B cell (primary cell): ENCODE measurements around the gene DNMBP. TPM values are rescaled to one million over a fixed set of nuclear protein-coding genes. Genes with fewer than 3 reads are reported as not detected.
"Not testable (repeated sequence)": the region's sequence is repeated elsewhere in the genome, so short reads cannot be mapped to it uniquely, and the experiment has no call there.

Experiments
- ATAC-seq: fragments of 200-7000 bp; cut with Tn5 transposase; one replicate; pipeline ENCODE4 v1.10.0; 2021; ENCODE audit warnings: low read depth, mild to moderate bottlenecking, moderate number of reproducible peaks, moderate library complexity
- CTCF ChIA-PET: fragments of 350-600 bp; sonication (Branson Sonifier 250); formaldehyde crosslinking; loops from one replicate; lab custom pipeline; 2021; ENCODE audit warnings: antibody characterized with exemption, inconsistent platforms; lab: Charles Lee
- POLR2A ChIA-PET: fragments of 350-600 bp; sonication (Branson Sonifier 250); formaldehyde crosslinking; loops from one replicate; lab custom pipeline; 2021; ENCODE audit warnings: antibody characterized with exemption; lab: Charles Lee
- DNase-seq: peaks from one replicate; pipeline ENCODE4 v3.0.0; 2013
- H2AFZ ChIP-seq: 2 replicates; pipeline ENCODE4 v1.6.1; 2012; ENCODE audit warnings: mild to moderate bottlenecking, low read depth, low read length; ENCODE audit not compliant: insufficient read depth, poor library complexity, severe bottlenecking
- H3K27ac ChIP-seq, 2 donors: 1 replicate in 1 of 2; 2 replicates in 1 of 2; pipeline ENCODE4 v1.5.1; 2012 to 2013; ENCODE audit warnings: low read length in 2 of 2, mild to moderate bottlenecking in 2 of 2, moderate library complexity in 1 of 2
- H3K27me3 ChIP-seq, 4 experiments: fragments of 200-600 bp in 1 of 4; sonication (generic) in 1 of 4; replicated peaks in 1 of 4; 1 replicate in 2 of 4; 2 replicates in 2 of 4; pipeline versions ENCODE4 v1.6.1 to v1.7.0; 2013 to 2016; ENCODE audit warnings: low read length in 3 of 4, mild to moderate bottlenecking in 2 of 4, mixed read lengths in 1 of 4, moderate library complexity in 1 of 4; ENCODE audit not compliant: insufficient read depth in 4 of 4, control insufficient read depth in 3 of 4; ENCODE audit errors: control extremely low read depth in 1 of 4
- H3K36me3 ChIP-seq, 2 experiments: replicated peaks in 1 of 2; 1 replicate in 1 of 2; 2 replicates in 1 of 2; pipeline versions ENCODE4 v1.6.1 to v1.7.1; 2013; ENCODE audit warnings: low read length in 1 of 2; ENCODE audit not compliant: insufficient read depth in 2 of 2, control insufficient read depth in 1 of 2; ENCODE audit errors: control extremely low read depth in 1 of 2, extremely low read depth in 1 of 2
- H3K4me1 ChIP-seq, 2 donors: fragments of 200-600 bp in 1 of 2; sonication (generic) in 1 of 2; 1 replicate in 1 of 2; 2 replicates in 1 of 2; pipeline versions ENCODE4 v1.5.1 to v1.6.1; 2013 to 2017; ENCODE audit warnings: low read length in 2 of 2; ENCODE audit not compliant: control insufficient read depth in 2 of 2, insufficient read depth in 2 of 2
- H3K4me2 ChIP-seq: replicated peaks from 2 replicates; pipeline ENCODE3; 2012; ENCODE audit warnings: mild to moderate bottlenecking, low read depth, low read length; ENCODE audit not compliant: poor library complexity, severe bottlenecking
- H3K4me3 ChIP-seq, 5 experiments: fragments of 200-600 bp in 1 of 5; sonication (generic) in 1 of 5; 1 replicate in 3 of 5; 2 replicates in 2 of 5; pipeline versions ENCODE4 v1.5.1 to v1.7.0; 2011 to 2016; ENCODE audit warnings: low read length in 4 of 5, mild to moderate bottlenecking in 4 of 5, low read depth in 2 of 5, control low read depth in 1 of 5, moderate library complexity in 1 of 5; ENCODE audit not compliant: insufficient read depth in 1 of 5; ENCODE audit errors: control extremely low read depth in 1 of 5, extremely low read depth in 1 of 5
- H3K79me2 ChIP-seq: fragments of 200-600 bp; sonication (generic); one replicate; pipeline ENCODE4 v1.6.0; 2016; ENCODE audit warnings: low read length; ENCODE audit not compliant: control insufficient read depth, insufficient read depth
- H3K9ac ChIP-seq: fragments of 200-600 bp; sonication (generic); 2 replicates; pipeline ENCODE4 v1.6.1; 2017; ENCODE audit warnings: mild to moderate bottlenecking, low read length, moderate library complexity
- H3K9me3 ChIP-seq, 3 donors: one replicate each; pipeline versions ENCODE4 v1.6.1 to v1.7.1; 2013; ENCODE audit warnings: low read length in 2 of 3; ENCODE audit not compliant: control insufficient read depth in 2 of 3, insufficient read depth in 1 of 3; ENCODE audit errors: control extremely low read depth in 1 of 3
- H4K20me1 ChIP-seq: 2 replicates; pipeline ENCODE4 v1.6.0; 2012; ENCODE audit warnings: mild to moderate bottlenecking, low read length; ENCODE audit not compliant: insufficient read depth, control insufficient read depth, poor library complexity, severe bottlenecking
- H3K27ac Mint-ChIP-seq: one replicate; pipeline ENCODE4 v1.8.0; 2021; ENCODE audit warnings: mixed read lengths
- H3K27me3 Mint-ChIP-seq: one replicate; pipeline ENCODE4 v1.8.0; 2021; ENCODE audit warnings: mixed read lengths
- H3K4me1 Mint-ChIP-seq: one replicate; pipeline ENCODE4 v1.8.0; 2021; ENCODE audit warnings: mixed read lengths
- H3K4me3 Mint-ChIP-seq: one replicate; pipeline ENCODE4 v1.8.0; 2021; ENCODE audit warnings: mixed read lengths
- H3K9me3 Mint-ChIP-seq: one replicate; pipeline ENCODE4 v1.8.0; 2022; ENCODE audit warnings: mixed read lengths; ENCODE audit not compliant: insufficient read depth
- EZH2 ChIP-seq: IDR thresholded peaks from 2 replicates; pipeline ENCODE4 v1.6.1; 2012; ENCODE audit warnings: borderline replicate concordance, low read depth, mild to moderate bottlenecking, moderate library complexity, low read length; ENCODE audit not compliant: insufficient read depth, poor library complexity, severe bottlenecking
- WGBS: methylation state at CpG from one replicate; pipeline ENCODE4 v1.1.5; 2013; ENCODE audit warnings: missing lambda C conversion rate; ENCODE audit not compliant: insufficient coverage; 5-methylcytosine and 5-hydroxymethylcytosine counted together
- intact Hi-C: fragments of 100-400 bp; cut with micrococcal nuclease; formaldehyde crosslinking; loops from one replicate; pipeline ENCODE4 v1.10.0; 2022
- polyA plus RNA-seq: library from polyadenylated mRNA; depleted of rRNA; stranded (reverse); fragments of >200 nt; gene quantifications from 2 replicates; pipeline ENCODE4 v1.2.3, GENCODE V29; 2012
- total RNA-seq, 2 donors: library from RNA; stranded (reverse); fragments of 120-200 nt in 1 of 2; gene quantifications; 1 replicate in 1 of 2; 2 replicates in 1 of 2; pipeline versions ENCODE4 v1.2.3 to v1.2.4, GENCODE V29; 2013 to 2022
- TF ChIP-seq, protein P1 (sequence below): fragments of 200-600 bp; IDR thresholded peaks from one replicate; pipeline ENCODE4 v1.8.0; 2022; ENCODE audit warnings: antibody characterized with exemption, mild to moderate bottlenecking

DNMBP gene
- total and polyA plus RNA-seq, 2 donors (not counting 1 experiment from before 2014, with no cell fraction given) = 12.8 to 22.6 TPM

DNA sequence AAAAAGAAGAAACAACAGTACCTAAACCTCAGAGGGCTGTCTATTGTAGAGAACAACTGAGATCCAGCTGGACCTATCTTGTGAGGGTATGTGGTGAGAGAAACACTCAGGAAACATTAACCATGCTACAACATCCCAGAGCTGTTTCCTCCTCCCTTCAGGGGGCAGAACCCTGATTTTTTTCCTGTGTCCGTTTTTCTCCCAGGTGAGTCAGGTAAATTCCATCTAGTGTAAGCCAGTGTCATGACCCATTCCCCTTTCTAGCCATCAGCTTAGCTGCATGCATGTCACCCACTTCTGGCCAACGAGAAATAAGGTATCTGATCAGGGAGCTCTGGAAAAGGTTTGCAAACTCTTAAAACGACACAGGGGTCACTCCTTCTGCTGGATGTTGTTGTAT lies 103.8 kb downstream of the DNMBP start:
- Histone ChIP-seq H4K20me1 (no peaks in the 10 kb centered on the region), H3K27me3 (no peaks in the 10 kb centered on the region), H3K4me1 (no peaks in the 10 kb centered on the region), H3K79me2 (no peaks in the 10 kb centered on the region), H3K27ac (no peak overlapping the region), H3K9me3 (no peaks in the 10 kb centered on the region), H2AFZ (no peak overlapping the region), H3K4me3 (no peak overlapping the region), H3K36me3 (peaks cover 3 to 48% of the 10 kb centered on the region in 2 experiments), H3K9ac (no peak overlapping the region), H3K4me2 (no peak overlapping the region)
- no peak for TF ChIP-seq EZH2
- TF ChIP-seq, protein P1, sequence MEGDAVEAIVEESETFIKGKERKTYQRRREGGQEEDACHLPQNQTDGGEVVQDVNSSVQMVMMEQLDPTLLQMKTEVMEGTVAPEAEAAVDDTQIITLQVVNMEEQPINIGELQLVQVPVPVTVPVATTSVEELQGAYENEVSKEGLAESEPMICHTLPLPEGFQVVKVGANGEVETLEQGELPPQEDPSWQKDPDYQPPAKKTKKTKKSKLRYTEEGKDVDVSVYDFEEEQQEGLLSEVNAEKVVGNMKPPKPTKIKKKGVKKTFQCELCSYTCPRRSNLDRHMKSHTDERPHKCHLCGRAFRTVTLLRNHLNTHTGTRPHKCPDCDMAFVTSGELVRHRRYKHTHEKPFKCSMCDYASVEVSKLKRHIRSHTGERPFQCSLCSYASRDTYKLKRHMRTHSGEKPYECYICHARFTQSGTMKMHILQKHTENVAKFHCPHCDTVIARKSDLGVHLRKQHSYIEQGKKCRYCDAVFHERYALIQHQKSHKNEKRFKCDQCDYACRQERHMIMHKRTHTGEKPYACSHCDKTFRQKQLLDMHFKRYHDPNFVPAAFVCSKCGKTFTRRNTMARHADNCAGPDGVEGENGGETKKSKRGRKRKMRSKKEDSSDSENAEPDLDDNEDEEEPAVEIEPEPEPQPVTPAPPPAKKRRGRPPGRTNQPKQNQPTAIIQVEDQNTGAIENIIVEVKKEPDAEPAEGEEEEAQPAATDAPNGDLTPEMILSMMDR = no peak
- POLR2A ChIA-PET = no interaction called here
- H3K4me1 Mint-ChIP-seq = no peaks in the 10 kb centered on the region
- CTCF ChIA-PET = interaction anchor here (4.4 kb wide), 1 partner anchor 140 kb away, joined by 15 read pairs; no protein-coding TSS in a partner anchor
- WGBS = 96% methylated on average over 3 of the region's 3 CpGs
- no peaks in the 10 kb centered on the region for H3K27me3 Mint-ChIP-seq
- ATAC-seq (no peak), DNase-seq (no peak)
- H3K27ac Mint-ChIP-seq = no peak overlapping the region
- no peak overlapping the region for H3K4me3 Mint-ChIP-seq
- intact Hi-C loops = no loop called here
- no peaks in the 10 kb centered on the region for H3K9me3 Mint-ChIP-seq

DNA sequence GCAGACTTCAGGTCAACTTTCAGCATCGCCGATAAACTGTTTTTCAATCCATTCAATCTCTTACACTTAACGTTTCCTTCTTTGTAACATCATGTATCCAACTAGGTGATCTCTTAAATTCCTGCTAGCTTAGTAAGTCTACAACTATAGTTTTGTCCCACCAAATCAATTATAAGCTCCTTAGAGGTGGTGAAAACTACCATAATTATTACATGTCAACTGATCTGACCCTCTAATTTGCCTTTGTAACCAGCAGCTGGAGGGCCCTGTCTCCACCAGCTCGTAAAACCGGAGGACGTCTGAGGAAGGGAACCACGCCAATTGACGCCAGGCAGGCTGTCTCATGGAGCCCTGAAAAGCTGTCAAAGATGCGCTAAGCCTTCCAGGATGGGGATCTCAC lies 113.9 kb downstream of the DNMBP start:
- ChIA-PET POLR2A (no interaction called here), CTCF (interaction anchor here (1.3 kb wide), 1 partner anchor 114 kb away, joined by 3 read pairs; the partner anchor contains the start of gene DNMBP)
- 100% methylated on average over 5 of the region's 9 CpGs for WGBS
- Mint-ChIP-seq H3K4me3 (no peak overlapping the region), H3K27ac (no peak overlapping the region), H3K4me1 (no peaks in the 10 kb centered on the region), H3K9me3 (no peaks in the 10 kb centered on the region), H3K27me3 (no peaks in the 10 kb centered on the region)
- Histone ChIP-seq H3K27me3 (no peaks in the 10 kb centered on the region), H3K4me1 (no peaks in the 10 kb centered on the region), H3K4me3 (no peak overlapping the region), H3K9me3 (no peaks in the 10 kb centered on the region), H2AFZ (no peak overlapping the region), H3K9ac (no peak overlapping the region), H3K27ac (no peak overlapping the region), H3K36me3 (peaks cover 5 to 55% of the 10 kb centered on the region in 2 experiments), H4K20me1 (no peaks in the 10 kb centered on the region), H3K4me2 (no peak overlapping the region), H3K79me2 (no peaks in the 10 kb centered on the region)
- DNase-seq (no peak), ATAC-seq (no peak)
- TF ChIP-seq, protein P1 = no peak
- TF ChIP-seq EZH2 = no peak
- intact Hi-C loops = no loop called here

DNA sequence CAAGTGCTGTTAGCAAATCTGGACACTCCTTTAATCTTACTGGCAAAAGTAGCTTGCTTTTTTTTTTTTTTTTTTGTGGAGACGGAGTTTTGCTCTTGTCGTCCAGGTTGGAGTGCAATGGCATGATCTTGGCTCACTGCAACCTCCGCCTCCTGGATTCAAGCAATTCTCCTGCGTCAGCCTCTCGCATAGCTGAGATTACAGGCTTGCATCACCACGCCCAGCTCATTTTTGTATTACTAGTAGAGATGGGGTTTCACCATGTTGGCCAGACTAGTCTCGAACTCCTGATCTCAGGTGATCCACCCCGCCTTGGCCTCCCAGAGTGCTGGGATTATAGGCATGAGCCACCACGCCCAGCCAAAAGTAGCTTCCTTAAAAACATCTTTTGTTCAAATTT lies 114.7 kb downstream of the DNMBP start:
- POLR2A ChIA-PET, H3K4me1 Mint-ChIP-seq, H3K27me3 Mint-ChIP-seq, ATAC-seq, H3K27ac Mint-ChIP-seq, H3K4me2 ChIP-seq, H3K4me1 ChIP-seq, H3K9me3 Mint-ChIP-seq, DNase-seq, H3K27me3 ChIP-seq, H4K20me1 ChIP-seq, H2AFZ ChIP-seq, H3K79me2 ChIP-seq, H3K27ac ChIP-seq, H3K4me3 Mint-ChIP-seq, intact Hi-C loops, H3K9me3 ChIP-seq, H3K9ac ChIP-seq, H3K4me3 ChIP-seq: not testable (repeated sequence)
- H3K36me3 ChIP-seq = peaks cover 5 to 55% of the 10 kb centered on the region in 2 experiments
- CTCF ChIA-PET = interaction anchor here (1.3 to 1.9 kb wide), 2 partner anchors 49 to 115 kb away, joined by 3 to 6 read pairs; partner anchors contain the start of gene DNMBP
- 100% methylated on average over 2 of the region's 9 CpGs for WGBS
